DMS153 treated with DMSO at 0.1 percent for 48 hours (cell line): Measurements from ENCODE around the gene PID1.
A peak's percentile ranks its signal among the peaks of the same experiment; 100 is the strongest.

ENCODE experiments used
- DNase-seq: peaks from one replicate; lab custom pipeline; 2025; ENCODE audit not compliant: unreplicated experiment; lab: John Stamatoyannopoulos, UW

The PID1 gene

GRCh38 chr2:229270551-229271410, at the start of gene PID1:
Gene PID1, minus strand, starts transcription at chr2:229271287. Its CDS starts 244 bp downstream, at chr2:229271043.
- peak; percentile 21 for DNase-seq

- no peak for DNase-seq
Observed at GRCh38 chr2:229319558-229319957, 48.5 kb upstream of the PID1 start.

DNA sequence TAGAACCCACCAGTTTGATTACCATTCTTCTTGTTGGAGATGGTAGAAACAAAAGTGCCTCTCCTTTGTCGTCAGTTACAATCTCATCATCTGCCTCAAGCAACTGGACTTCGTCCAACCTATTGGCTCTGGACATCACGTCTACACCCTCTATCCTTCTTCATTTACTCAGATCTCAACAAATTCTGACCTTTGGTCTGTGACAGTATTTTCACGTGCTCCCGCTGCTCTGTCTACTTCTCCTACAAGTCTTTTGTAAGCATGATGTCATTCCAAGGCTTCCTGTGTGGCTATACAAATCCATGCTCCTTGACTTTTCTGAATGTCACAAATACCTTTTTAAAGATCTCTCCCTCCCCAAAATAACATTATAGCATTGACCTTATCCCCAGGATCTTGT, 43.0 kb upstream of the PID1 start:
- DNase-seq: no peak

DNA sequence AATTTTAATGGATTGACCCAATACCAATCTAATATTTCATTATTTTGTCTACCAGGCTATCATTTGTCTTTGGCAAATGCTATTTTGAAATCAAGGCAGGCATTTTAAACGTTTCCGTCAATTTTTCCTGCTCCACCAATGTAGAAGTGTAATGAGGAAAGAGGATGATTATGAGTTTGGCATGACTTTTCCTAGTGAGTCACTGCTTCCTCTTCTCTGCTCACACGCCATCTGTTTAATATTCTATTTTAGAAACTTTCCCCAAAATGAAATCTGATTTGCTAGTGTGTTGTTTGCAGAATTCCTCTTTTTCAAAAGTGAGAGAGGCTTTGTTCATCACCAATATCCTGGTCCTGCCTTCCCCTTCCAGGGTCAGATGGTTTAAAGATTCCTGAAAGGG, 42.5 kb upstream of the PID1 start:
- DNase-seq: no peak

DNA sequence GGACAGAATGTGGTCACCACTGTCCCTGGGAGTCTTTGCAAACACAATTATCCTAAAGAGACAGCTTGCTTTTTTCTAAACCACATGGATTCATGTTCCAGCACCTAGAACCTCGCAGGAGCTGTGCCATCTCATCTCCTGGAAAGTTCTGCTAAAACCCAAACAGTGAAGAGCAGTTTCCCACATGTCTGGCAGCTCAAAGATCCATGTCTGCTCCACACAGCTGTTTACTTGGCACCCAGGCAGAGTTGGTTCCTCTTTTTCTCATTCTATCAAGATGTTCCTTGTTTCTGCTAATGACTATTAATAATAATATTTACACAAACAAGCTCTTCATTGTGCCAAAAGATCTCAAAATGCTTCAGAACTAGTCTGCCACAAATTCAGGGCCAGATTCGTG, 30.1 kb upstream of the PID1 start:
- no peak for DNase-seq

DNA sequence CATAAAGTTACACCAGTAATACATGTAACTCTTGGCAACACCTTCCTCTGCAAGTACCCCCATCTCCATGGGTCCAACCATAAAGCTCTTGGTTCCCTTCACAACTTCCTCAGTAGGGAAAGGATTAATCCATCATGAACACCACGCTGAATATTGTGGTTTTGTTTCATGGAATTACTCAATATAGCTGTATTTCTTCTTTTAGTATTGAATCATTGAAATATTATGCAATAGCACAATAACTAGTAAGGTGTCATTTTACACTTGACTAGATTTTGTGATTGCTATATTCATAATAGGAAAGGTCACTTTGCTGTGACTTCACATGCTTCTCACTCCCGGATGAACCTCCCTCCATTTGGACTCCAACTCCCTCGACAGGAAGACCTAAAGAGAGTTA, 29.7 kb upstream of the PID1 start:
- no peak for DNase-seq

DNA sequence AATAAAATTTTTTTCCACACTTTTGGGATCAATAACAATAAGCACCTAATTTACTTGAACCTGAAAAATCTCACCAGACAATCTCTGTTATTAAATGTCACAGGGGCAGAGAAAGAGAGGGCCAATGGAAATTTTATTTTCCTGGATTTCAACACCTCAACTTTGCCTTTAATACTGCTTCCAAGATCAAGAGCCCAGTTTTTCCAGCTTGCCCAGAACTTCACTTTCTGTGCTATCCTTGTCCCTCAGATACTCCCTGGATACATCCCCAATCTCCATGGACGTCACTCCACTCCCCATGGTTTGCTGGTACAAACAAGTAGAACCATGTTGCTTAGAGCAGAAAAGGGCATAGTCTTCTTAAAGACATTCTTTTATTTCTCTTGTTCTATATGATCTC, 29.3 kb upstream of the PID1 start:
- DNase-seq: no peak

DNA sequence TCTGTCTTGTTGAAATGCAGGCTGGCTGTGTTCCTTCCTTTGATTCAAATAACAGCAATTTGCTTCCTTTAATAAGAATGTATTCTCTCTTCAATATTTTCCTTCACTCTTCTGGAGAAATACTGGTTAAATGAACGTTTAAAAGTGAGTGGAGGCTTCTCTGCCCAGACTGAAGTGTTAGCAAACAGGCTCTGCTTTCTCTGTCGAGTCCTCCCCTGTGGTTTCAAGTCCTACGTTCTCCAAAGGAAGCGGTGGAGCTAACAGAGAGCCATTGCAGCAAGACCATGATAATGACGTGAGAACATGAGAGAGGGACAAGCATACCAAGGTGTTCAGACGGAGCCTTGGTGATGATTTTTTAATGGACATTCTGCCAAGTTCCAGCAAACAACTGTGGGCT, 26.2 kb upstream of the PID1 start:
- no peak for DNase-seq

DNA sequence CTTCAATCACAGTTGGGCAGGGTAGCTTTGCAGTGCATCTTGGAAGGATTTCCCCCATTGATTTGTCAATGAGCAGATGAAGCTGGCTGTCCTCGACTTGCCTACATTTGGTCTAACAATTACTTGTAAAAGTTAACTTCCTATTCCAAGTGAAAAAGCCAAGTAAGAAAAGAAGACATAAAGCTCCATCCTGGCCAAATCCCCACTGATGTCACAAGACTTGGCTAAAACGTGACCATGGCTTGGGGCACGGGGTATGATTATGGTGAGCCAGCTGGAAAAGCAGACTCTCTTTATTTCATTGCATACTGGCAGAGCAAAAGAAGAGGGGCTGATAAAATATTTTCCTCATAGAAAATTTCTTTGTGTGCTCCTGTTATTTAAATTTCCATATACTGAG, 25.4 kb upstream of the PID1 start:
- no peak for DNase-seq

GRCh38 chr2:229296016-229296415, 24.9 kb upstream of the PID1 start:
- no peak for DNase-seq

DNA sequence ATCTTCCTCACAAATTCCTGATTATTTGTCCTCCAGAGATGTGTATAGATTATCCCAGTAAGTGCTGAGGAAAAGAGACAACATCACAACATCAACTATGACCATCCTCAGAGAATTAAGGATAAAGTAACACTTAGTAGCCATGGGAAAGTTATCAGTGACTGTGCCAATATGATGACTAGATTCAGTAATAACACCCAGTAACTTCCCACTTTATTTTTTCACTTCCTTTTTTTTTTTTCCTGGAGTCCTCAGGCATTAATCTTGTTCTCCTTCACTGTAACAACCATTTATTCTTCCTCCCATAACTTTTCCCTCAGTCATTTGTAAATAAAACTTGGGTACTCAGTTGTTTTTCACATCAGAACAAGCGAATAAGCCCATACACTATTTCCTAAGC, 16.7 kb upstream of the PID1 start:
- DNase-seq: no peak

DNA sequence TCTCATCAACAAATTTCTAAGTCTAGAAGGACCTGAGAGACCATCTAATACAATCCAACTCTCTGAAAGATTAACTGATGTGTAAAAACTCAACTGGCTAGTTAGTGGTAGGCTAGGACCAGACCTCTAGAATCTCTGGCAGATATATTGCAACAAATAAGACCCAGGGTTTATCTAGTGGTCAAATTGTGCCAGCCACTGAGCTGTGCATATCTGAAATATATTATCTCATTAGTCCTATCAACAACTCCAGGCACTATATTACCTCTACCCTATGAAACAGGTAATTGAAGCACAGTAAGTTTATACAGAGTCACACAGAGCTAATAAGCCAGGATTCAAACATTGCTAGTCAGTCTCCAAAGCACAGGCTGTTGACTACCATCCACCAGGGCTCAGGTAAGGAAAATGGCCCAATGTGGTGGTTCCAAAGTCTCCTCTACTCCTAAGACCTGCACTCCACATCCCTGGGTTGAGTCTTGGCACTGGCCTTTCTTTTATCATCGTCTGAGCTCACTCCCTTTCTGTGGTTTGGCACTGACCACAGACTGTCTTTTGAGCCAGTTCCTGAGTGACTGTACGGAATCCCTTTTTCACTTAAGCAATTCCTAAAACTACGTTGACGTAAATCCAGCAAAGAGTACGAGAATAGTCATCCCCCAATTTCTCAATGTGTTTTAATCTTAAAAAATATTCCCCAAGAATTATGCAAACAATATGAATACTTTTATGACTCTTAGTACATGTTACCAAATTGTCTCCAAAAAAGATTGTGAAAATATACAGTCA, 11.9 kb upstream of the PID1 start:
- DNase-seq: no peak

- DNase-seq: no peak
Observed at GRCh38 chr2:229279516-229279915, 8.4 kb upstream of the PID1 start.

DNA sequence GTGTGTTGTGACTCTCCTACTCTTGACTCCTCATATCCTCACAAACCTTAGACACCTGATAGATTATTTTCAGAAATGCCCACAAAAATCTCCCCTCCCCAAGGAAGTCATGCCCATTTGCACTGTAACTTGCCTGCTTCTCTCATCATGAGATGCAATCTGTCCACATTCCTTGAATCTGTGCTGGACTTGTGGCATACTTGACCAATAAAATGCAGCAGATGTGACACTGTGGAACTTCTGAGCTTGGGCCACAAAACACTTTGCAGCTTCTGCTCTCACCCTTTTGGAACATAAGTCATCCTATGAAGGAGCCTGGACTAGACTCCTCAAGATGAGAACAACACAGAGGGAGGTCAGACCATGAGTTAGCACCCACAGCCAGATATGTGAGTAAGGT, 4.4 kb upstream of the PID1 start:
- DNase-seq: no peak

GRCh38 chr2:229273723-229274338, 2.7 kb upstream of the PID1 start:
- DNase-seq: peak; percentile 92

- no peak for DNase-seq
Observed at GRCh38 chr2:229273006-229273722, 2.1 kb upstream of the PID1 start.

DNA sequence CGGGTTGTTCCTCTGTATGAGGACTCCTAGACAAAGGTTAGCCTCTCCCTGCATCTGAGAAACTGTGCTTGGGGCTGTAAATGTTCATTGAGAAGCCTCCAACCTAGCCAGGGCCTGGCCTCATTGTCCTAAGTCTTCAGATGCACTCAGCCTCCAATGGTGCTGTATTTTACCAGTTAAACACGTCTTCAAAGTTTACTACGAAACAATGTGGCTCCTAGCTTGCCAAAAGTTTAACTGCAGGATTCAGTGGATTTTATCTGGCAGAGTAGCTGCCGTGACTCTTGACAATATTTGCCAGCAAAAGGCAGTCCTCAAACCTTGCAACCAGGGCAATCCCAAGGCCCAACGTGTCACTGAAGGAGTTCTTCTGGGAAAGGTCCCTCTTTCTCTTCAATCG, 1.1 kb downstream of the PID1 start:
- DNase-seq: no peak

- DNase-seq: no peak
Observed at GRCh38 chr2:229269146-229269545, 1.9 kb downstream of the PID1 start.

DNA sequence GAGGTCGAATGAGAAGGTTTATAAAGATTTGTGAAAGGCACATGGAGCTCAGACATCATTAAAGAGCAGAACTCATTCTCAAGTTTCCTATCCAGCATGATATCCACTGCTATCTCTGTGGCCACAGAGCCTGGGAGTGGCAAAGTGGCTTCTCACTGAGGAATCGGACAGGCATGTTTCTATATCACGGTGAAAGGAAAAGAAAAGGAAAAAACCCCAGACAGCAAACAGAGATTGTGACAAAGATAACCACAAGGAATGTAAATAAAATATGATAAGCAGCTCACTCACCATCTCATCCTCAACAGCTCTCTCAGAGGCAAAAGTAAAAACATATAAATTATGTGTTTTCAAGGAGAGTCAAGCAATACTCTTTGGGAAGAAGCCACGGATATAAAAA, 2.5 kb downstream of the PID1 start:
- DNase-seq: no peak

DNA sequence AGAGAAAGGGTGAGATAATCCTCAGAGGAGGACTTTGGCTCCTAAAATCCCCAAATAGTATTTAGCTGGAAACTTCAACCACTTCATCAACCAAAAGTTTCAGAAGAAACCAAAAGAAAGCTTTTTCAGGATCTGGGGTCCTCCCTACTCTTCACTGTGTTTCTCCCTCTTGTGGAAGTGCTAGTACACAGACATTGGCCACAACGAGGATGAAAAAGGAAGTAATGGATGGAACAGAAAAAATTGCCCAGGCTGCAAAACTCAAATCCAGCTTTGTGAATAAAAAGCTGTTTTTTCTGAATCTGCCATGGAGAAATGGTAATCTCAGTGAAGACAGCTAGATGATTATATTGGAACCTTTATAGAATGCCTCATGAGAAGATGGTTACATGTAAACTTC, 4.0 kb downstream of the PID1 start:
- no peak for DNase-seq

DNA sequence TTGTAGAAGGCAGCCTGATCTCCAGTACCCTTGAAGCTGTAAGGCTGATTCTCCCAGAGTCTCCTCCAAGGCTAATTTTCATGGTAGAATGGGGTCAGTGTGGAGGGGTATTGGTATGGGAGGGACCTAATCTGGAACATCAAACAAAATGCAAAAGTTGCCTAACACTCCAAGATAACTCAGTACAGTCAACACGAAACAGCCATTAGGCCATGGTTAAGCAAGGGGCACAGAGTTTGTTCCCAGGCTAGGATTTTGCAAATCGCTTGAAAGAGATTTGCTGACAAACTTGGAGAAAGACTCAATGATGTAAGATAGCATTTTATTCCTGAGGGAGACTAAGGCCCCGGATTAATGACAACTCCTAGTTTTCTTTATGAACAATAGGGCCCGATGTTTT, 5.4 kb downstream of the PID1 start:
- no peak for DNase-seq
